BE2C (cell line): Measurements from ENCODE around the gene MGMT.

Experiments used
- DNase-seq: peaks from one replicate; pipeline ENCODE4 v3.0.0-alpha.2; 2020
- H3K27me3 ChIP-seq: fragments of 250-450 bp; sonication (Bioruptor Pico); 2 replicates; pipeline ENCODE4 v1.5.1; 2020; ENCODE audit warnings: mild to moderate bottlenecking
- H3K36me3 ChIP-seq: fragments of 250-450 bp; sonication (Bioruptor Pico); 2 replicates; pipeline ENCODE4 v1.5.1; 2020; ENCODE audit warnings: mild to moderate bottlenecking
- H3K4me1 ChIP-seq: fragments of 250-450 bp; sonication (Bioruptor Pico); 2 replicates; pipeline ENCODE4 v1.5.1; 2020
- H3K4me3 ChIP-seq: 2 replicates; pipeline ENCODE4 v1.5.1; 2011; ENCODE audit warnings: low read depth, low read length
- H3K9me3 ChIP-seq: fragments of 250-450 bp; sonication (Bioruptor Pico); 2 replicates; pipeline ENCODE4 v1.5.1; 2020
- TF ChIP-seq, protein P1 (sequence below): IDR thresholded peaks from 2 replicates; pipeline ENCODE4 v1.5.1; 2012; ENCODE audit warnings: mild to moderate bottlenecking, low read depth, low read length

The MGMT gene

DNA sequence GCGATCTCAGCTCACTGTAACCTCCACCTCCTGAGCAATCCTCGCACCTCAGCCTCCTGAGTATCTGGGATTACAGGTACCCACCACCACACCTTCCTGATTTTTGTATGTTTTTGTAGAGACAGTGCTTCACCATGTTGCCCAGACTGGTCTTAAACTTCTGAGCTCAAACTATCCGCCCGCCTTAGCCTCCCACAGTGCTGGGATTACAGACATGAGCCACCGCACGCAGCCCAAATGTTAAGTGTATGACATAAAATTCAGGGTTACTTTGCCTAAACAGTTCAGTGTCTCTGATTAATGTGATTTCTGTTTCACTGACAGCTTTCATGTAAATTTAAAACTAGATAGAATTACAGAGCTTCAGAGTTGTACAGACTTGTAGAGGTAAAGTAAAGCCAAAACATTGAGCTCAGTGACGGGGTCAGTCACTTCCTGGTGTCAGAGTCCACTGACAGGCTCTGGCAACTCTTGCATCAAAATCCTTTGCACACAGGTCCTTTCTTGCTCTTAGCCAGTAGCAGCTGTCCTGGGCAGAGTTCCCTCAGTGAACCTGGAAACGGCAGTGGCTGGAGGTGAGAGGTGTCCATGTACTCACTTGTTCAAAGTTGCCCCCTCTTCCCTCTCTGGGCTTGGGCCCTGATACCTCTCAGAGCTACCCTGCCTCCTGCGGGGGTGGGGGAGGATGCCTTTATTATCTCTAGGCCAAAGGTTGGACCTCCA is 33.7 kb downstream of the MGMT start:
- Histone ChIP-seq H3K36me3 (no peaks in the 10 kb centered on the region), H3K9me3 (no peaks in the 10 kb centered on the region; the same call in 1 of the 2 replicates), H3K27me3 (no peaks in the 10 kb centered on the region), H3K4me3 (no peak overlapping the region), H3K4me1 (peaks cover 4% of the 10 kb centered on the region)
- TF ChIP-seq, protein P1, sequence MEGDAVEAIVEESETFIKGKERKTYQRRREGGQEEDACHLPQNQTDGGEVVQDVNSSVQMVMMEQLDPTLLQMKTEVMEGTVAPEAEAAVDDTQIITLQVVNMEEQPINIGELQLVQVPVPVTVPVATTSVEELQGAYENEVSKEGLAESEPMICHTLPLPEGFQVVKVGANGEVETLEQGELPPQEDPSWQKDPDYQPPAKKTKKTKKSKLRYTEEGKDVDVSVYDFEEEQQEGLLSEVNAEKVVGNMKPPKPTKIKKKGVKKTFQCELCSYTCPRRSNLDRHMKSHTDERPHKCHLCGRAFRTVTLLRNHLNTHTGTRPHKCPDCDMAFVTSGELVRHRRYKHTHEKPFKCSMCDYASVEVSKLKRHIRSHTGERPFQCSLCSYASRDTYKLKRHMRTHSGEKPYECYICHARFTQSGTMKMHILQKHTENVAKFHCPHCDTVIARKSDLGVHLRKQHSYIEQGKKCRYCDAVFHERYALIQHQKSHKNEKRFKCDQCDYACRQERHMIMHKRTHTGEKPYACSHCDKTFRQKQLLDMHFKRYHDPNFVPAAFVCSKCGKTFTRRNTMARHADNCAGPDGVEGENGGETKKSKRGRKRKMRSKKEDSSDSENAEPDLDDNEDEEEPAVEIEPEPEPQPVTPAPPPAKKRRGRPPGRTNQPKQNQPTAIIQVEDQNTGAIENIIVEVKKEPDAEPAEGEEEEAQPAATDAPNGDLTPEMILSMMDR: no peak
- DNase-seq: no peak

DNA sequence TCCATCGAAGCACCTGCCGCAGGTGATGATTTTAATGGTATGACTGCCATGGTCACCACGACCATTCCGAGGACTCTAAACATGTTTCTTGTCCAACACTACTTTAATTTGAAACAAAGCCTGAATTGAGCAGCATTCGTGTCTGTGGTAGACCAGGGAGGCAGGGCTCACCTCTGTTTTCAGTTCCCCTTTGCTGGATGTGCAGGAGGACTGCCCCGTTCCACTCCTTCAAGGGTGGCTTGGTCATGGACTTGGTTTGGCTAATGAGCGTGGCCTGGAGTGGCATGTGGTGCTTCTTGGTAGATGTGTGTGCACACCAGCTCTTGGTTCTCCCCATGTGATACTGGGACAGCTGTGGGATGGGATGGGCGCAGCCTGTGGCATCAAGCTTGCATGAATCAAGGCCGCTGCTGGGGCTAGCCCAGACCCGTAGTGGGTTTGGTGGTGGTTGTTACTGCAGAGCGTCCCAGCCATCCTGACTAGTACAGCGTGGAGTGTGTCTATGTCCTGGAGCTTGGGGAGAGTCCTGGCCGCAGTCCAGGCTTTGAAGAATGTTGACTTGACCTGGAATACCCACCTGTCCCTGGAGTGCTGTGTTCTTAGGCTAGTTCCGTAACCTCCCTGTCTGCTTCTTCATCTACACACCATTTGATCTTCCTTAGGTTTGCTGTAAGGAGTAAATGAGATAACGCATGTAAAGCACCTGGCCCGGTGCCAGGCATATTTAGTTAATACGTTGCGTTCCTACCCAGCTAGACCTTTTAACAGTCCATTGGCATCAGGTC is 34.8 kb downstream of the MGMT start:
- no peaks in the 10 kb centered on the region for H3K36me3 ChIP-seq
- no peak overlapping the region for H3K4me3 ChIP-seq
- TF ChIP-seq, protein P1: no peak
- H3K27me3 ChIP-seq: no peaks in the 10 kb centered on the region
- no peaks in the 10 kb centered on the region; the same call in 1 of the 2 replicates for H3K9me3 ChIP-seq
- peaks cover 4% of the 10 kb centered on the region for H3K4me1 ChIP-seq
- DNase-seq: no peak

DNA sequence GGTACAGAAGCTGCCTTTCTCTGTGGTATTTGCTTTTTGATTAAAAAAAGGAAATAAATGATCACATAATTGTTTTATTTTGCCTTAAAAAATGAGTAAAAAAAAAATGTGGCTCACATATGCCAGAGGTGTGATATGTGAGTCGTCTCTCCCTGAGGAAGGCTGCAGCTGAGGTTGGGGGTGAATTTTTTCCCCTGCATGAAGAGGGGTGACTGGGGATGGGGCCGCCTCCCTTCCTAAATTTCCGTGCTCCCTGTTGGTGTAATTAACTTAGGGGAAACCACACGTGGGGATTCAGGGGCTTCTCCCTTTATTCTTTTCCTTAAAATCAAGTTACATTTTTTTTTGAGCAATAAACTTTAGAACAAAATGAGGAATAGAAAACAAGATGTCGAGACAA is 35.4 kb downstream of the MGMT start:
- no peaks in the 10 kb centered on the region for H3K27me3 ChIP-seq
- TF ChIP-seq, protein P1: no peak
- H3K4me3 ChIP-seq: no peak overlapping the region
- no peaks in the 10 kb centered on the region; the same call in 1 of the 2 replicates for H3K9me3 ChIP-seq
- DNase-seq: no peak
- no peaks in the 10 kb centered on the region for H3K36me3 ChIP-seq
- H3K4me1 ChIP-seq: no peaks in the 10 kb centered on the region

DNA sequence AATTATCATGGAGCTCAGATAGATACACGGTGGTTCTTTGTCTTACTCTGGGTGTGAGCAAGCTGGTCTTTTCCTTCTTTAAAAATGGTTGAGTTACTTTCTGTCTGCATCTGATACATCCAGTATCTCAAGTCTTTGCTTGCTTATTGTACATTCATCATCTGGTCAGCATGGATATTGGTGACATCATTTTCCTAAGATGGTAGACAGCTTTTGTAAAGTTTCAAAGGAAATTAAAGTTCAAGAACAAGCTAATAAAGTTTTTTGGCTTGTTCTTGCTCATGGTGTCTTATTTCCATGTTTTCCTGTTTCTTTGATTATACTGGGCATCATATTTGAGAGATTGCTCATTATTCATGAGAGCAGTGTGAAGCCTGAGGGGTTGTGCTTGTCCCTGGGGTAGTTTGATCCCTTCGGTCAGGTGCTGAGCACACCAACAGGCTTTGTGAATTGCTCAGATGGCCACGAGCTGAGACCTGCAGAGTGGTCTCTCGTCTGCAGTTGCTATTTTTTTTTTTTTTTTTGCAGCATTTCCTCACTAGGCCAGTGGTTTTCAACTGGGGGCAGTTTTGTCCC is 38.5 kb downstream of the MGMT start:
- DNase-seq: no peak
- no peaks in the 10 kb centered on the region for H3K27me3 ChIP-seq
- no peak overlapping the region for H3K4me3 ChIP-seq
- TF ChIP-seq, protein P1: no peak
- no peaks in the 10 kb centered on the region; the same call in 1 of the 2 replicates for H3K9me3 ChIP-seq
- H3K4me1 ChIP-seq: no peaks in the 10 kb centered on the region
- no peaks in the 10 kb centered on the region for H3K36me3 ChIP-seq

DNA sequence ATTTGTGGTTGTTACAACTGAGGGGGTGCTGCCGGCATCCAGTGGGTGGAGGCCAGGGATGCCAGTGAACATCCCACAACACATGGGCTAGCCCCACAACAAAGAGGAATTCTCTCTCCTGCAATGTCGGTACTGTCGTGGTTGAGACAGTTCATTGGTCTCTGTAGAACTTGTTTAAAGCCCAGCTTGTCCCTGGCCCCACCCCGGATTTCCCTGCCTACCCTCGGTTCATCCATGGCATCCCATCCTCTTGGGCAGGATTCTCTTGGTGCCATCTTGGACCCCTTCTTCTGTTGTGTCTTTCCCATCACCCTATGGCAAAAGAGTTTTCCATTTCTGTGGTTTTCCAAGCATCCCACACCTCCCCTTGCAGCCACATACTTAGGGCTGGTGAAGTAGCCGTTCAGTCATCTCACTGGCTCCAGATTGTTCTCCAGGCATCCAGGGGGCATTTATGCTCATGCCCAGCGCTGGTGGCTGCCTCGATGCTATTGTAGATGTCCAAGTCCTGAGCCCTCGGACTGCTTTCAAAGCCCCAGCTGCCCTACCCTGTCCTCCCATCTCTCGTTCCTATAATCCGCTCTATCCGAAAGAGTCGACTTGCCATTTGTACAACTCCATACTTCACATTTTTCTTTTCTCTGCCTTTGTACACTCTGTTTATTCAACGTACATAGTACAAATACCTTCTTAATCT is 39.2 kb downstream of the MGMT start:
- Histone ChIP-seq H3K4me1 (no peaks in the 10 kb centered on the region), H3K4me3 (no peak overlapping the region), H3K9me3 (no peaks in the 10 kb centered on the region; the same call in 1 of the 2 replicates), H3K36me3 (no peaks in the 10 kb centered on the region), H3K27me3 (no peaks in the 10 kb centered on the region)
- TF ChIP-seq, protein P1: no peak
- no peak for DNase-seq
